ENCODE measurements around the gene MDM4.

The MDM4 gene

DNA sequence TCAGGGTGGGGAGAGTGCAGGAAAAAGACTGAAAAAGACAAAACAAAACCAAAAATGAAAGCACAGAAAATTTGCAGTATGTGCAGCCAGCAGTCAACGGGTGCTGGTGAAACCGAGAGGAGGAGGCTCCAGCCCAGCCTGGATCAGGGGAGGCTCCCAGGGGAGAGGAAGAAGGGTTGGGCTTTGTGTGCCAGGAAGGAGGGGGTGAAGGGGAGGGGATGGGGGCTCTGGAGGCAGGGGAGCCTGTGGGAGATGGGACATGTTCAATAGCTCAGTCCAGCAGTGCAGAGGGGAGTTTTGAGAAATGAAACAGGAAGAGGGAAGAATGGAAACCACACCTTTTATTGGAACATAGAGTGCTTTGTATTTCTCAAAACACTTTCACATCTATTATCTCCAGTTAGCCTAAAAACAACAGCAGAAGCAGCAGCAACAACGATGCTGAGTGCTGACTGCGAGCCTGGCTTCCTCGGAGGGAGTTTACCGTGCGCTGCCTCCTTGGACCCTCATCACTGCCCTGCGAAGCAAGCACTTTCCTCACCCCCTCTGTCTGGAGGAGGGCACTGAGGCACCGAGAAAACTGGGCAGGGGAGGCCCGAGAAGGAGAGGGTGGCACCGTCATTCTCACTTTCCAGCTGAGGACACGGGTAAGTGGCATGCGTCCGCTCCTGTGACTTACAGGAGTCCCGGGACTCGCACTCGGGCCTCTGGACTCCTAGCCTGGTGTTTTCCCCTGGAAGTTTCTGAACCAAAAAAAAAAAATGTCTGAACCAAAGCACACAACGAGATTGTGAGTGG lies 62.9 kb downstream of the MDM4 start:
- no peak for DNase-seq (ENCODE audit: low read depth)

DNA sequence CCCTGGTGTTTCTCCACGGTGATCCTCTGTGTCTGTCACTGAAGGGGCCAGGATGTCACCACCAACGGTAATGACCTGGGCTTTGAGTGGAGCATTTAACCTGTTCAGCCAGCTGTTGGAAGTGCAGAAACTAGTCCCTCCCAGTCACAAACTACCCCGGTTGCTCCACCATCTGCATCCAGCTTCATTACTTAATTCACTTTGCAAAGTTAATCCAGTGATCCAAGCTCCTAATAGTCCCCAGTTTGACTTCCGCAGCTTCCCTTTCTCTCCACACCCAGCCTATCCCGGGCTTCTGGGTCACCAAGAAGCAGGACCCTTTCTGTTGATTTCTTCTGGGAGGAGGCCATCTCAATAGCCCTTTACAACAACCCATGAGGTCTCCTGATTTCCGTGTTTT lies 63.5 kb downstream of the MDM4 start:
- DNase-seq (ENCODE audit: low read depth) = no peak

DNA sequence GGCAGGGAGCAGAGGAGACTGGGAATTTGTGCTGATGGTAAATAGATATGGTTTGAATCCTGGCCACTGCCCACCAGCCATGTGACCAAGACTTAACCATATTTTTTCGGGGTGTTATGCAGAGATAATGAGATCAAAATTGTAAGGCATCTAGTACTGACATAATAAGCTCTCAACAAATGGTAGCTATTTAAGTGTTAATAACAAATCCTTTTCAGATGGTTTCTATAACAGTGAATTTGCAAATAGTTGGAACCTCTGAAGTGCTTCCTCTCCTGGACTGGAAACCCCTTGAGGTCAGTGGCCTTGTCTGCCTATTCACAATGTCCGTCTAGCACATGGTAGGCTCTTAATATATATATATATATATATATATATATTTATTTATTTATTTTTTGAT lies 64.7 kb downstream of the MDM4 start:
- DNase-seq (ENCODE audit: low read depth) = no peak

DNA sequence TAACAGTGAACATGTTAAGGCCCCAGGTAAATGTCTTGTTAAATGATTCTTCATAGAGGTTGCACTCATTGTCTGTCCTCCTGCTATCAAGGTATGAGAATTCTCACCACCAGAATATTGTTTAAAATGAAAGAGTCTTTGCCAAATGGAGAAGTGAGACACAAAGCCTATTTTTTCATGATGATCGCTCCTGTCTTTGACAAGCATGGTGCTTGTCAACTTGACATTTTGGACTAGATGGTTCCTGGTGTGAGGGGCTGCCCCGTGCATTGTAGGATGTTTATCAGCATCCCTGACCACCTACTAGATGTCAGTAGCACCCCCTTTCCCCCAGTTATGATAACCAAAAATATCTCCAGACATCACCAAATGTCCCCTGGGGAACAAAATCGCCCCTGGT lies 65.6 kb downstream of the MDM4 start:
- DNase-seq (ENCODE audit: low read depth) = no peak

DNA sequence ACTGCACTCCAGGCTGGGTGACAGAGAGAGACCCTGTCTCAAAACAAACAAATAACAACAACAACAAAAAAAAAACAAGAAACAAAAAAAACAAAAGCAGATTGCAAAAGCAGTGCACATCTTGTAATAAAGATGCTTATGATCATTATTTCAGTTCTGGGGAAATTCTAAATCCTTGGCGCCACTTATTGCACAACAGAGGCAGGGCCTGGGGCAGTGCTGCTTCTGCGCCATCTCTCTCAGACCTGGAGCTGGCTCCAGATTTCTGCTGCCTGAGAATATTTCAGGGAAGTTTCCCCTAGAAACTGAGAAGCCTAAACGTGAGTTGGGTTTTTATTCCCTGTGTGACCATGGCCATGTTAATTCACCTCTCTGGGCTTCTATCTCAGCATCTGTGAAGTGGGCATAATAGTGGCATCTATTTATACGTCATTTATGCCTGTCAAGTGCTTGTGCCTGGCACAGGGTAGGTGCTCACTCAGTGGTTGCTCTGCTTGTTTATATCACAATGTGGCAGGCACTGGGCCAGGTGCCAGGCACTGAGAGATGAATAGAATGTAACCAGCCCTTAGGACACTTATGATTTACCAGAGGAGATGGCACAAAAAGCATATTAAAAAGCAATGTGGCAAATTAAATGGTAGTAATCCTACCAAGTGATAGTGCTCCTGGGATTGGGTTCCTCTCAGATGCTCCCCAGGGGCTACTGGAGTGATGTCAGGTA lies 67.9 kb downstream of the MDM4 start:
- no peak for DNase-seq (ENCODE audit: low read depth)

DNA sequence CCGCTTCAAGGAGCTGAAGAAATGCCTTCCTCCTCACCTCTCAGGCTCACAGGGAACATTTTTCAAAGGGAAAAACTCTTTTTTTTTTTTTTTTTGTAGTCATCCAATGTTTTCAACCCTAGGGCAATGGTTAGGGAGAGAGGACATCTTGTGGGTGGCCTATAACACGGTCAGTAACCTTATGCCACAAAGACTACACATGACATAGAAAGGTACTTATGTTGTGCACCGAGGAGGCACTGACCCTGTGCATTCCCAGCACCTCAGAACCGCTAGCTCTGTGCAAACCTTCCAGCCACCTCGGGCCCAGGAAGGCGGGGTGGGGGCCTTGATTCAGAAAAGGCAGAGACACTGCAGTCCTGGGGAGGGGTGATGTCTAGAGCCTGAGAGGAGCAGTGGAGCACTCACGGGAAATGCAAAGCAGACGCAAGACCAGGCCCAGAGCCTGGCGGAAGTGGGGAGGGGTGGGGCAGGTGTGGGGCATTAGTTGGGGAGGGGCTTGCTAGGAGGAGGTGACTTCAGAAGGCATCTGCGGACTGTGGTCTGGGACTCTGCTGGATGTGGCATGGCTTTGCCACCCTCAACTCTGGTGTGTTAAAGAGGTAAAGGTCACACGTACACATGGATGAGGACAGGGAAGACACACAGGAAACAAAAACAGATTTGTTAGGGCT lies 68.6 kb downstream of the MDM4 start:
- no peak for DNase-seq (ENCODE audit: low read depth)

DNA sequence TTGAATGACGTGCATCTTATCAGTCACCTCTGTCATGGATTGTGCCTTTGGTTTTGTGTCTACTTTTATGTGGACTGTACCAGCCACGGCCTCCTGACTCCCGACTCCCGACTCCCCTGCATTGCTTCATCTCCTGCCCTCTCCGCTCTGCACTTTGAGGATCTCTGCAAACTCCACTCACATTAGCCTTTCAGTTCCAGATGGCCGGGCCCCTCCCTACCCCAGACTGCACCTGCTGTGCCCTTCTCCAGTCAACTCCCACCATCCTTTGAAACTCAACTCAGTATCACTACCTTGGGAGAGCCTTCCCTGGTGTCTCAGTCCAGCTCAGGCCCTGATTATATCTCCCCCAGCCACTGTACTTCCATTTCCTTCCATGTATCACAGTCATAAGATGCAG lies 71.4 kb downstream of the MDM4 start:
- DNase-seq (ENCODE audit: low read depth) = no peak

DNA sequence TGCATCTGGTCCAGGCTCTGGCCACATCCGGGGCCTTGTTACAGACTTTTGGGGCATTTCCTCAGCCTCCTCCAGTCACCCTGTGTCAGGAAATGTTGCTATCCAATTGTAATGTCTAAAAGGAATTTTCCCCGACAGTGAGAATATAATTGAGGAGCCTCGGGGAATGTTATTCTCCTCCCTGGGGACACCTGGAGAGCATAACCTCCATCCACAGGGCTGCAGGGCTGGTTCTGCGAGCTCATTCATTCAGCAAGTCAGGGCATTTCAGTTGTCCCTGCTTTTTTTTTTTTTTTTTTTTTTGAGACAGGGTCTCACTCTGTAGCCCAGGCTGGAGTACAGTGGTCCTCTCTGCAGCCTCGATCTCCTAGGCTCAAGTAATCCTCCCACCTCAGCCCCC lies 72.6 kb downstream of the MDM4 start:
- DNase-seq (ENCODE audit: low read depth) = no peak

DNA sequence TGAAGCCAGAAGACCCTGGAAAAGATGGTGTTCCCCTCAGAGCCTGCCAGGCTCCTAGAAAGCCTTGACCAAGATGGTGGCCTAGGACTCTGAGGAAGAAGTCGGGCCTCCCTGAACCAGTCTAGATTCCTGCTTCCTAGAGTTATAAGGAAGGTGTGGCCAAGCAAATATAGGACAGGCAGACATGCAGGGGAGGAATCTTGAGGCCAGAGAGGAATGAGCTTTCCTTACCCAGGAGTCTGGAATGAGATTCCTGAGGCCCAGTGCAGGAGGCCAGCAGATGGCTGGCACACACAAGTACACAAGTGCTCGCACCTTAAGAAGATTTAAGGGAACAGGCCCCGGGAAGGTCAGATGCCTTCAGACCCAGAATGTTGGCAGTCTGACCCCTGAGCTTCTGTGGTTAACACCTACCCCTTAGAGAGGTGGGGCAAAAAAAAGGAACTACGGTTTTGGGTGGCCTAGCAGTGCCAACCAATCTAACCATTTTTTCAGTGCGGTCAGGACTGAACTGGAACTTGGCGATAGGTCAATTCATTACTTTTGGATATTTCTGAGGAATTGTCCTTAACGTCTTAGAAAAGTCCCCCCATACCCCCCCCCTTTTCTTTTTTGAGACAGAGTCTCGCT lies 73.3 kb downstream of the MDM4 start:
- DNase-seq (ENCODE audit: low read depth) = no peak

DNA sequence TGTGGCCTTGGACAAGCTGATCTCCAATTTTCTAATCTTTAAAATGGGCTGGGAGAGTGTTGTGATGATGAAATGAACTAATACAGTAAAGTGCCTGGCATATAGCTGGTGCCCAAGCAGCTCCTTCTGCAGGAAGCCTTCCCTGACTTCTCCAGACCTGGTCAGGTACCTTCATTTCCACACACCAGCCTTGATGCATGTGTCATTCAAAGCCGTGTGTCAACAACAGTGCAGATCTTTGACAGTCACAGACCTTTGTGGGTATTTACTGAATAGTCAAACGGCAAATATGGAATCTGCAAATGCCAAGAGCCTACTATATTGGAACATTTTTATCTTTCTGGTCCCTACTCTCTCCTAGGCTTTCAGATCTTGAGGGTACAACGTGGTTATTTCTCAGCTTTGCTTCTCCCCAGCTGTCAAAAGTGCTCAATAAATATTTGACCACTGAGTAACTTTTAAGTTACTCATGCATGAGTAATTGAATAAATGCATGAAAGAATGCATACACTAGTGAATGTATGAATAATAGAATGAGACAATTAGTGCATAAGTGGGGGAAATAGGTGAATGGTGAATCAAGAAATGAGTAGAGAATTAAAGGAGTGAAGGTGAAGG lies 75.4 kb downstream of the MDM4 start:
- peak; percentile 10 for DNase-seq (ENCODE audit: low read depth)

DNA sequence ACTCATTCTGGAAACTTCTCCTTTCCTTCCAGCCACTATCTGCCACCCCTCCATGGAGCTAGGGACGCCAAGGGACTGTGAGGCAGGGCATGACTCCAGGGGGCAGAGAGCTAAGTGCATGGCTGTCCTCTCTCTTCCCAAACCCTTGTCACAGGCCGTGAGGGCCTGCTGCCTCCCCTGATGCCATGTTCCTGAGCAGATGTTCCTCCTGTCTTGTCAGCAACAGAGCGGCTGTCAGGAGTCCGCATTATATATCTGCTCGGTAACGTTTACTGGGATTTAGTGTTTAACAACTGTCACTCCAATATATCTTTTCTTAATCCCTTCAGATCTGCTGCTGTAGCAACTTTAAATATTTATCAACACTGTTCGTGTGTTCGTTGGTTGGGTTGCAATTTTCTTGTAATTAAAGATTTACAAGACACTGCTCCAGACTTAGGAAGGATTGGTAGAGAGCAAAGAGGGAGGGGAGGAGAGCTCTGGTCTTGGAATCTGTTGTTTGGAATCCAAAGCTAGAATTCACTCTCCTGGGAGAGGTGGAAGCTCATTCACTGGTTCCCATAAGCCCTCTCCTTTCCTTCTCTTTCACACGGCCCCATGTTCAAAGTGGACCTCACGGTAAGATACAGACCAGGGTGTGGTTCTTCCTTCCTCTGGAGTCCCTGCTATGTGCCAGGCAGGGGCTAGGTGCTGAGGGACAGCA lies 76.2 kb downstream of the MDM4 start:
- no peak for DNase-seq (ENCODE audit: low read depth)

DNA sequence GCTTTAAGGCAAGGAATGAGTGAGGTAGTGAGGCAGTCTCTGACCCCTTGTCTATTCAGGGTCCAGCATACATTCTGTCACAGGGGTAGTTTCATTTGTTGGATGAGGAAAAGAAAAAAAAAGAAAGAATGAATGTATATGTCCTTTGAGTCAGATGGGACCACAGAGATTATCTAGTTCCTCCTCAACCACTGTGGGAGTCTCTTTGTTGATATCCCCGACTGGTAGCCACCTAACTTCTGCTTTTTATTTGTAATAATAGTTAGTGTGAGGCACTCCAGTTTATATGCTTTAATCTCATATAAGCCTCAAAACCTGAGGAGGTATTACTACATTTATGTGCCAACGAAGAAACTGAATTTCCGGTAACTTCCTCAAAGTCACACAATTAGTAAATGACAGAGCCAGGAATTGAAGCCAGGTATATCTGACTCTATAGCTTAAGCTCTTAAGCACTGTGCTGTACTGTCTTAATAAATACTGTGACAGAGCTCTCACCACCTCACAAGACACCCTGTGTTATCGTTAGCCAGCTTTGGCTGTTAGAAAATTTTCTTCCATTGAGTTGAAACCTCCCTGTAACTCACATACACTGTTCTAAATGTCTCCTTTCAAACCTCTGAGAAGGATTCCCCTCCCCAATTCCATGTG lies 82.2 kb downstream of the MDM4 start:
- no peak for DNase-seq (ENCODE audit: low read depth)

DNA sequence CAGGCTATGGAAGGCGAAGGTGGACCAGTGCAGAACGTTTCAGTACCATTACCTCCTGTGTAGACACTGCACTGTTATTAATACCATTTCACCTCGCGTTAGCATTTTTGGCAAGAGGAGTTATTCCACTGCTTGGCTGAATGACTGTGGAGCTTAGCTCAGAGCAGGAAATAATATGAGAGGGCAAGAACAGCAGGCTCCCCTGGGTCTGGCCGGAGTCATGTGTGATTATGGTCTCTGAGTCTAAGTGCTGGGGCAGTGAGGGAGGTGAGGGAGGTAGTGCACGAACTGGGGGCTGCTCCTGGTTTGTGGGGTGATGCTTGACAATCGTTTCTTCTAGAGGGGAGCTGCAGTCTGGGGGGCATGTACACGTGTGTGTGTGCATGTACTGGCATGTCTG lies 82.9 kb downstream of the MDM4 start:
- no peak for DNase-seq (ENCODE audit: low read depth)

DNA sequence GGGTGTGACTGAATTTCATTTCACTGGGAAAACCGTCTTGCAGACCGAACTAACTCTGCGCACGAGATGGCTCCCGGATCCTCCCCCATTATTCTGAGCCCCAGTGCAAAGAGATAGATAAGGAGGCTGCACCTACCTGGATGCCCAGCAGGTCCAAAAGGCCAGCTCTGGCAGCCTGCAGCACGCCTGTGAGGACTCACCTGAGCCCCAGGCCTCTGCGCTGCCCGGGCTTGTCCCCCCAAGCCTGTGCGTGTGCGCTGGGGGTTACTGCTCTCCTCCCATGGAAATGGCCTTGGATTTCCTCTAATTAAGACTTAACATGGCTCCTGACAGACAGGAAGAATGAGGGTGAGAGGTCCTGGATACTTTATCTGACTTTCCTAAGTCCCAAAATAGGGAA lies 83.4 kb downstream of the MDM4 start:
- no peak for DNase-seq (ENCODE audit: low read depth)

DNA sequence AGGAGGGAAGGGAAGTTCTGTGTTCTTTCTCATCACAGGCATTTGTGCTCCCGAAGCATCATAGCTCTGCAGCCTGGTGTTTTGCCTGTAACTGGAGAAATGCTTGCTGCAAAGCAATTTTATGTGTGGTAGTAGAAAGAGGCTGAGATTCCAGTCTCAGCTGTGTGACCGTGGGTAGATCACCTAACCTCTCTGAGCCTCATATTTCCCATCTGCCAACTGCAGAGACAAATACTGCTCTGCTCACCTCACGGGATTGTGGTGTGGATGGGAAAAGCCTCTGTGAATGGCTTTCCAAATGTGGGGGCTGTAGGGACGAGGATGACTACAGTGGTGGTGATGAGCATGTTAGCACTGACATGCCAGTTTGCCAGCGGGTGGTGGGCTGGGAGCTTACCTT lies 84.0 kb downstream of the MDM4 start:
- no peak for DNase-seq (ENCODE audit: low read depth)

DNA sequence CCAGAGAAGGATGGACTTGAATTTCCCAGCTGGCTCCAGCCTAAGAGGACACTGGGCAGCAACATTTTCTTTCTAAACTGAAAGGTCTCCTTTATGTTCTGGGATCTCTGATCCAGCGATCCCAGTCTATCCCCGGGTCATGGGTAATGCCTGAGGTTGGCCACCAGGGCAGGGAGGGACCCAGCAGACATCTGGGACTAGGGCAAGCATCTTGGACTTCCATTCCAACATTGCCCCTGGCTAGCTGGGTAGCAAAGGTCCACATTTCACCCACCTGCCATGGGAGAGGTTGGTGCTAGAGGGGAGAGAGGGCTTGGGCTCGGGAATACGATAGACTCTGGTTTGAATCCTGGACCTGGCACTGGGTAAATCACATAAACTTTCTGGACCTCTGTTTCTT lies 84.8 kb downstream of the MDM4 start:
- DNase-seq (ENCODE audit: low read depth) = no peak

DNA sequence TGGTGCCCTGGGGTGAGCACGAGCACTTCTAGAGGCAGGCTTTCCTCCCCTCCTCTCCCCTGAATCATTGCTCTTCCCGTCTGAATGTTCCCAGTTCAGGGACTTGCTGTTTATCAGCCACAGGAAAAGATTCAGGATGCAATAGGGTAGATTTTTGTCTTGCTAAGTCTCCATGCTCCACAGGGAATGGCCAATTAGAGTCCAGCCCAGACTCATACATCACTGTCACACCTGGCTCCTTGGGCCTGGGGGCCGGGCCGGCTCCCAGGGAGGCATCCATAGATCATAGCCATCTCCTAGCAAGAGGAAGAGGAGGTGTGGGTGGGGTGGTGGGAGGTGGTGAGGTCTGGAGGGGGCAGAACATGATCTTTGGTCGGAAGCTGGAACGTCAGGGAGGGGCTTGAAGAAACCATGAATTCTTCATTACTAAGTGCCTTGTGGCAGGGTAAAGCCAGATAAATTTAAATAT lies 85.9 kb downstream of the MDM4 start:
- DNase-seq (ENCODE audit: low read depth) = no peak

DNA sequence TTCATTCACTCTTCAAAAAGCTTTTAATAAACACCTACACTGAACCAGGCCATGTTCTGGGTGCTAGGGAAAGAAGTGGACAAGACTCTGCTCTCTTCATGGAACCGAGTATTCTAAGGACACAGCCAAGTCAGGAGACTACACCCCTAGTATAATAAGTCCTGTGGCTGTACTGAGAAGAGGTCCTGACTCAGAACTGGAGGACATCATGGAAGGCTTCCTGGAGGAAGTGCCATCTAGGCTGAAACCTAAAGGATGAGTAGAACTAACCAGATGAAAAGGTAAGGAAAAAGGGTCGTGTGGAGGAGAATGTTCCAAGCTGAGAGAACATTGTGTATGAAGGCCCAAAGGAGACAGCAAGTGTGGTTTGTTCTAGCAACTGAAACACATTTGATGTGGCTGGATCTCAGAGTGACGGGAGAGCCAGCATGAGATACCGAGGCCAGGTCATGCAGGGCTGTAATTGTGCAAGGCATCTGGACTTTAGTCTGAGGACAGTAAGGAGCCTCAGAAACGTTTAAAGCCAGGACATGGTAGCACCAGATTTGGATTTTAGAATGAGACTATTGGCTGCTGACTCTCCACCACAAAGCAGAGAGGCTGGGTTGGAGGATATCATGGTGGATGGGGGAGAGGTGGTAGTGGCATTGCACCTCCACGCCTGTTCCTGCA lies 86.8 kb downstream of the MDM4 start:
- no peak for DNase-seq (ENCODE audit: low read depth)

DNA sequence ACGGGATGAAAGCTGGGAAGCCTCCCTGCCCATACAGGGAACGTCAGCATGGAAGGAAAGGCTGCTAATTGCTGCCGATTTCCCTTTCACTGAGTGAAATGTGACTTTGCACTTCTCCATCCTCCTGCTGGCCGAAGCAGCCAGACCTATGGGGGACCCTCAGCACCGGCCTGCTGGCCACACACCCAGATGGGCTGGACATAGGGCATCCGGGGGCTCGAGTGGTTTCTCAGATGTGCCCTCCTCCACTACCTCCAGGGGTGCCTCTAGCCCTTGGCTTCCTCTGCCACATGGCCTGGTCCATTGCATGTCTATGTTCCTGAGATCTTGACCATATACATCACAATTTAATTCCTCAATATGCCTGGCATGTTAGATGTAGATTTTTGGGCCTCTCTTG lies 89.6 kb downstream of the MDM4 start:
- no peak for DNase-seq (ENCODE audit: low read depth)

All from non-pigmented ciliary epithelial cell (primary cell).